NT2/D1 (cell line): Measurements from ENCODE around the gene GPR158.

Experiments used
- SUZ12 ChIP-seq: IDR thresholded peaks from 2 replicates; pipeline ENCODE4 v1.6.1; 2011; ENCODE audit not compliant: insufficient read length, insufficient read depth; ENCODE audit errors: extremely low read depth
- YY1 ChIP-seq: IDR thresholded peaks from 2 replicates; pipeline ENCODE4 v1.6.1; 2011; ENCODE audit not compliant: insufficient read length, insufficient read depth
- ZNF274 ChIP-seq: IDR thresholded peaks from 2 replicates; pipeline ENCODE4 v1.6.1; 2011; ENCODE audit warnings: mild to moderate bottlenecking, low read depth, low read length

DNA sequence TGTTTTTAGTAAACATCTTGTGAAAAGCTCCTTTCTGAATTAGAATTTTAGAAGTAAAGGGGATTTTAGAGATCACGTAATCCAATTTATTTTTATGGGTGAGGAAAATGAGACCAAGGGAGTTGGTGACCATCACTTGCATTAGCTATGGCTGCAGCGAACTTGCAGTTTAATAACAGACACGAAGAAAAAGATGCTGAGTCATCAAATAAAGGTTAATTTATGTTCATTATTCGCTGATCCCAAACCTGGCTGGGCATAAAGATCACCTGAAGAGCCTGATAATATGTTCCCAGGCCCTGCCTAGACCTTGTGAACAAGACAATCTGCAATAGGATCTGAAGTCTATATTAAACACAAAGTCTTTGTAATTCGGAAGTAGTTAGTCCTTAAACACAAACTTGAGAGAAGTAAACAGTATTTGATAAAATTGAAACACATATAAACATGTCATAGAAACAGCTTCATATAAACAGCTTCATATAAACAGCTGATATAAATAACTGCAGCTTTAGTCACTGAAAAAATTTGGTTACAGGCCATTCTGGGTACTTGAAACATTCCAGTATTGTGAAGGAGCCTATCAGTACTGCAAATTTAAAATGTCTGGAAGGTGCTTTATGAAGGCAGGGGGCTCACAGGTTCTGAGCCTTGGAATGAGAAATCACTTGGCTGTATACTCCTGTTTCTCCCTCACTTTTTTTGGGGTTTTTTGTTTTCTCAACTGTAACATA lies 16.5 kb downstream of the GPR158 start:
- no peak for TF ChIP-seq YY1
- TF ChIP-seq ZNF274, result no peak
- no peak for TF ChIP-seq SUZ12
